Right lobe of liver (tissue), 6 donors: ENCODE measurements around the gene PGLYRP1. TPM values are rescaled to one million over a fixed set of nuclear protein-coding genes. Genes with fewer than 3 reads are reported as not detected.

ENCODE experiments used
- ATAC-seq, 4 donors: fragments of 200-7000 bp; cut with Tn5 transposase; one replicate each; pipeline ENCODE4 v1.9.1; 2020; ENCODE audit warnings: mild to moderate bottlenecking in 4 of 4, moderate library complexity in 4 of 4
- DNase-seq, 3 donors: peaks; one replicate each; pipeline ENCODE4 v3.0.0-alpha.2; 2020
- H3K27ac ChIP-seq, 3 donors: fragments of 200-600 bp; one replicate each; pipeline ENCODE4 v1.8.0; 2022
- H3K27me3 ChIP-seq, 2 donors: fragments of 200-600 bp; one replicate each; pipeline ENCODE4 v1.8.0; 2022
- H3K36me3 ChIP-seq, 4 donors: fragments of 200-600 bp; sonication (generic) in 1 of 4; one replicate each; pipeline versions ENCODE4 v1.5.1 to v1.8.0; 2017 to 2022; ENCODE audit warnings: control low read depth in 1 of 4
- H3K4me1 ChIP-seq, 4 donors: fragments of 200-600 bp; sonication (generic) in 1 of 4; one replicate each; pipeline versions ENCODE4 v1.5.1 to v1.8.0; 2017 to 2022; ENCODE audit warnings: control low read depth in 1 of 4
- H3K4me3 ChIP-seq, 3 donors: fragments of 200-600 bp; one replicate each; pipeline ENCODE4 v1.8.0; 2022
- H3K9me3 ChIP-seq, 4 donors: fragments of 200-600 bp; sonication (generic) in 1 of 4; one replicate each; pipeline versions ENCODE4 v1.5.1 to v1.8.0; 2017 to 2022; ENCODE audit warnings: control low read depth in 1 of 4
- CTCF ChIP-seq, 4 donors: fragments of 200-600 bp in 3 of 4; fragments of 450-650 bp in 1 of 4; IDR thresholded peaks; one replicate each; pipeline versions ENCODE4 v1.5.1 to v1.8.0; 2016 to 2022; ENCODE audit warnings: antibody characterized with exemption in 4 of 4, mild to moderate bottlenecking in 2 of 4
- POLR2A ChIP-seq: fragments of 450-650 bp; IDR thresholded peaks from one replicate; pipeline ENCODE4 v1.6.1; 2017; ENCODE audit warnings: antibody characterized with exemption, mild to moderate bottlenecking
- WGBS: methylation state at CpG from one replicate; pipeline ENCODE4 v1.1.6; 2018; ENCODE audit warnings: low coverage, low lambda C conversion rate; ENCODE audit not compliant: insufficient coverage; ENCODE audit errors: missing lambda C conversion rate; 5-methylcytosine and 5-hydroxymethylcytosine counted together
- intact Hi-C, 2 donors: fragments of 100-400 bp; cut with DNase I; formaldehyde crosslinking; loops; one replicate each; pipeline versions ENCODE4 v1.11.2 to v1.14.1; 2022
- total RNA-seq, 6 experiments: library from RNA; depleted of rRNA in 2 of 6; stranded (reverse); fragments of >200 nt in 2 of 6; fragmentation: NEBNext Ultra II Directional in 3 of 6; extraction: Animal tissue kit (Norgen Biotek cat#: 25700) in 3 of 6; gene quantifications; one replicate each; pipeline versions ENCODE4 v1.1.0 to v1.2.4, GENCODE V29; 2016 to 2023
- donor health status: DM: no; HTN: yes; CAD: no.
- donor health status: DM: no; HTN: no; CAD: no.
- donor health status: DM: no; HTN: no; CAD: no.
- donor health status: DM: no; HTN: yes; CAD: no.
- donor health status: DM: no; HTN: yes; CAD: no.

The PGLYRP1 gene
- total RNA-seq, 6 experiments from 2014 or later, result 0.86 to 1.1 TPM; not detected in 4

- H3K27ac ChIP-seq, result no peak overlapping the region
- H3K27me3 ChIP-seq, result no peaks in the 10 kb centered on the region
- no peaks in the 10 kb centered on the region for H3K4me1 ChIP-seq
- H3K4me3 ChIP-seq, result no peak overlapping the region
- intact Hi-C loops, result no loop called here
- H3K9me3 ChIP-seq, result no peaks in the 10 kb centered on the region
- ATAC-seq (no peak), DNase-seq (no peak)
- no peaks in the 10 kb centered on the region for H3K36me3 ChIP-seq
- WGBS, result 7% methylated on average over 1 of the region's 2 CpGs
- TF ChIP-seq CTCF (IDR thresholded peaks at IDR 0.05), result no peak
- TF ChIP-seq POLR2A, result no peak
Measured at GRCh38 chr19:45981350-45981749, 41.5 kb downstream of the PGLYRP1 start.

GRCh38 chr19:45978156-45978555 is 44.7 kb downstream of the PGLYRP1 start:
- 76% methylated on average over 7 of the region's 7 CpGs for WGBS
- no peak for ATAC-seq
- peaks cover 0 to 4% of the 10 kb centered on the region in 2 donors for H3K27me3 ChIP-seq
- no peaks in the 10 kb centered on the region for H3K9me3 ChIP-seq
- DNase-seq, result no peak
- H3K4me3 ChIP-seq, result no peak overlapping the region
- TF ChIP-seq POLR2A (no peak), CTCF (IDR thresholded peaks at IDR 0.05) (no peak)
- no peak overlapping the region for H3K27ac ChIP-seq
- no peaks in the 10 kb centered on the region for H3K36me3 ChIP-seq
- H3K4me1 ChIP-seq, result no peaks in the 10 kb centered on the region
- intact Hi-C loops, result no loop called here

DNA sequence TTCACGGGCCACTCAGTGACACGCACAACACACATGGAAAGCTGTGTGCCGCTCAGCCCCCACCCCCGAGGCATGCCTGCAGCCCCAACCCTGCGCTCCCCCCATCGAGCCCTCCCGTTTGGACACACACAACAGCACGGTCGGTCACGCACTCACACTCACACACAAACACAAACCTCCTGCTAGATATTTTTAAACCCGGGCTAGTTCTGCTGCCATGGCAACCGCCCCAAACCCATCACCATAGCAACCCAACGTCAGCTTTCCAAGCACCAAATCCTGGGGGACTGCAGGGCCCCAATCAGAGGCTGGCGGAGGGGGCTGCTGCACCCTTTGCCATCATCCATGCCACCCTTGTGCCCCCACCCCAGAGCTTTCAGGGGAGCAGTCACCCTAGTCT is 46.7 kb downstream of the PGLYRP1 start:
- H3K27me3 ChIP-seq, result peaks cover 4 to 5% of the 10 kb centered on the region in 2 donors
- no peak for ATAC-seq

GRCh38 chr19:45975306-45976070 is 47.4 kb downstream of the PGLYRP1 start:
- ATAC-seq, result no peak
- Histone ChIP-seq H3K27me3 (peaks cover 4 to 5% of the 10 kb centered on the region in 2 donors), H3K4me3 (no peak overlapping the region), H3K9me3 (no peaks in the 10 kb centered on the region), H3K27ac (no peak overlapping the region), H3K36me3 (no peaks in the 10 kb centered on the region), H3K4me1 (no peaks in the 10 kb centered on the region)
- DNase-seq, result no peak
- no peak for TF ChIP-seq POLR2A
- no peak for TF ChIP-seq CTCF (IDR thresholded peaks at IDR 0.05)
- intact Hi-C loops, result no loop called here
- 61% methylated on average over 4 of the region's 11 CpGs for WGBS

More for the DNA sequence above, 46.7 kb downstream of the PGLYRP1 start:
- Histone ChIP-seq H3K27ac (no peak overlapping the region), H3K4me1 (no peaks in the 10 kb centered on the region), H3K9me3 (no peaks in the 10 kb centered on the region), H3K4me3 (no peak overlapping the region), H3K36me3 (no peaks in the 10 kb centered on the region)
- intact Hi-C loops, result no loop called here
- DNase-seq, result no peak
- 40% methylated on average over 1 of the region's 14 CpGs for WGBS
- TF ChIP-seq CTCF (IDR thresholded peaks at IDR 0.05), result no peak
- TF ChIP-seq POLR2A, result no peak
